Upper lobe of left lung (tissue), 4 donors: ENCODE data around the gene DPF1.

ENCODE experiments used
- CTCF ChIP-seq, 6 experiments: fragments of 450-650 bp in 4 of 6; fragments of 200-600 bp in 2 of 6; sonication (generic) in 2 of 6; IDR thresholded peaks; one replicate each; pipeline ENCODE4 v1.5.1; 2016 to 2019; ENCODE audit warnings: antibody characterized with exemption in 6 of 6
- POLR2AphosphoS5 ChIP-seq, 2 donors: sonication (generic); formaldehyde crosslinking; IDR thresholded peaks; one replicate each; pipeline ENCODE4 v1.5.1; 2017; ENCODE audit warnings: antibody characterized with exemption in 2 of 2

- TF ChIP-seq CTCF (IDR thresholded peaks at IDR 0.05), result no peak
- no peak for TF ChIP-seq POLR2AphosphoS5 (IDR thresholded peaks at IDR 0.05)
Observed at GRCh38 chr19:38245826-38246498, 21.9 kb upstream of the DPF1 start.
